ENCODE results near the gene HHAT.

GRCh38 chr1:210648588-210649269 is 320.0 kb downstream of the HHAT start:
- TF ChIP-seq POLR2A (IDR thresholded peaks at IDR 0.05; ENCODE audit: low read length): no peak
- no peak for TF ChIP-seq GATA1 (IDR thresholded peaks at IDR 0.05; ENCODE audit: low read depth, low read length)
